Measurements from ENCODE around the gene MMS19.
"Not testable (repeated sequence)": the region's sequence is repeated elsewhere in the genome, so short reads cannot be mapped to it uniquely, and the experiment has no call there.

Gene MMS19

DNA sequence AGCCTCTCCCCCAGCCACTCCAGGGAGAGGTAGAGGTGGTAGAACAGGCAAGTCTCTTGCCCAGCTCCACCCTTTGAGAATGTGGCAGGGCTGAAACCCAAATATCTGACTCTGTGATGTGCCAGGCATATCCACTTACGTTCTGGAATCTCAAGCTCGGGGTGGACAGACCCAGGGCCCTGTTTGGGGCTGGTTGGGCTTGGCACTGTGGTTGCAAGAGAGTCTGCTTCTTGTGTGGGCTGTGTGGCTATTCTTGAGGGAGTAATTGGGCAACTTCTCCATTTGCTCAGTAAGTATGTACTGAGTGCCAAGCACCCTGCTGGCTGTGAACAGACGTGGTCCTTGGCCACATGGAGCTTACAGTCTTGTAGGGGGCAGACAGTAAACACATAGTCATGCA lies 5.2 kb upstream of the MMS19 start:
- no peak for DNase-seq (ENCODE audit: low spot score)

DNA sequence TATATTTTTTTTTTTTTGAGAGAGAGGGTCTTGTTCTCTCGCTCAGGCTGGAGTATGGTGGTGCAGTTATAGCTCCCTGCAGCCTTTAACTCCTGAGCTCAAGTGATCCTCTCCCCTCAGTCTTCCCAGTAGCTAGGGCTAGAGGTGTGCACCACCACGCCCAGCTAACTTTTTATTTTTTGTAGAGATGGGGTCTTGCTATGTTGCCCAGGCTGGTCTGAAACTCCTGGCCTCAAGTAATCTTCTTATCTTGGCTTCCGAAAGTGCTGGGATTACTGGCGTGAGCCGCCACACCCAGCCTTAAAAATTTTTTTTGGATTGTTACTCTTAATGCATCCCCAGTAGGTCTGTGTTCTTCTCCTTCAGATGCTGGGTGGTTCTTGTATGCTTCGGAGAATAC lies 4.7 kb upstream of the MMS19 start:
- no peak for DNase-seq (ENCODE audit: low spot score)

GRCh38 chr10:97500297-97500575 lies 2.0 kb upstream of the MMS19 start:
- DNase-seq (ENCODE audit: low spot score) = no peak

GRCh38 chr10:97499561-97500296 lies 1.5 kb upstream of the MMS19 start:
- peak; percentile 63 for DNase-seq (ENCODE audit: low spot score)

DNA sequence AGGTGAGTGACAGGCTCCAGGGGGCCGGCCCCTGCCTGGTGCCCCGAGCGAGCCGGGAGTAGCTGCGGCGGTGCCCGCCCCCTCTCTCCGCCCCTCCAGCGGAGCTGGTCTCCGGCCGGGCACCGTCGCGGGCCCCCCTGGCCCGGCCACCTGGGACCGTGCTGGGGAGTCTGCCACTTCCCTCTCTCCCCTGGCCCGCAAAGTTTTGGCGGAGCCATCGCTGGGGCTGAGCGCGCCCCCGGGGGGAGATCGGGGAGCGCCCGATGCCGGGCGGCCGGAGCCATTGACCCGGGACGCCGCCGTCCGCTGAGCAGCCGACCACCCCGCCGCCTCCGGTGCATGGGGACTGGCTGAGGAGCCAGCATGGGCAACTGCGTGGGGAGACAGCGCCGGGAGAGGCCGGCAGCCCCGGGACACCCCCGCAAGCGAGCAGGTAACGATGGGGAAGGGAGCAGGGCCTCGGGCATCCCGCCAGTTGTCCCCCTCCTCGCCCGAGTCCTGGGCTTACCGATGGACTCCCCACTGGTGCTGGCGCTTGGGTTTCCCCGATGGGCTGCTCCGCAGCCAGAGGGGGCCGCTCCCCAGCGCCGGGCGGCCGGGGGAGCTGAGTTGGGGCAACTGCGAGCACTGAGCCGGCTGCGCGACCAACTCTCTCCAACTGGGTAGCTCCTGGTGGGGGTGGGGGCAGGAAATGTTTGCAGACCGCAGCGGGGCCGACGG lies 779 bp upstream of the MMS19 start, which contains the start of gene UBTD1:
UBTD1 (plus strand) TSS at position 84 of the 720 bp plus-strand sequence; CDS start at position 364, 280 bp downstream.
- DNase-seq (ENCODE audit: low spot score) = no peak

- peak; percentile 89 for DNase-seq (ENCODE audit: low spot score)
Measured at GRCh38 chr10:97497572-97498075, 598 bp downstream of the MMS19 start.

GRCh38 chr10:97494863-97495506 lies 3.2 kb downstream of the MMS19 start:
- no peak for DNase-seq (ENCODE audit: low spot score)

DNA sequence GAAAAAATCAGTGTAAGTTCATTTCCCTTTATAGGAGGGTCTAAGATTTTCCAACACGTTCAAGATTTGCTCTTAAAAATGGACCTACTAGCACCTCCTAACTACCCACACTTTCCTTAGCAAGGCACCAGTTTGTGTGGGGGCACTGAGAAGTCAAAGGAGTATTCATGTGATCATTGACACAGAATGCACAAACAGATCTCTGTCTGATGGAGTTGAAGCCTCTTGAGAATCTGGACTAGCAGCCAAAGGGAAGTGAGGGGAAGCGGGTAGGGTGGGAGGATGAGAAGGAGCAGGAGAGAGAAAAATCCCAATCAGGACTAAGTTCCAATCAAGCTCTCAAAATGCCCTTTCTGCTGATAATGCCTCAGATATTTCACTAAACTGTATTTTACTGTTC lies 4.1 kb downstream of the MMS19 start:
- peak; percentile 85 for DNase-seq (ENCODE audit: low spot score)

GRCh38 chr10:97490592-97490991 lies 7.6 kb downstream of the MMS19 start:
- peak; percentile 72 for DNase-seq (ENCODE audit: low spot score)

DNA sequence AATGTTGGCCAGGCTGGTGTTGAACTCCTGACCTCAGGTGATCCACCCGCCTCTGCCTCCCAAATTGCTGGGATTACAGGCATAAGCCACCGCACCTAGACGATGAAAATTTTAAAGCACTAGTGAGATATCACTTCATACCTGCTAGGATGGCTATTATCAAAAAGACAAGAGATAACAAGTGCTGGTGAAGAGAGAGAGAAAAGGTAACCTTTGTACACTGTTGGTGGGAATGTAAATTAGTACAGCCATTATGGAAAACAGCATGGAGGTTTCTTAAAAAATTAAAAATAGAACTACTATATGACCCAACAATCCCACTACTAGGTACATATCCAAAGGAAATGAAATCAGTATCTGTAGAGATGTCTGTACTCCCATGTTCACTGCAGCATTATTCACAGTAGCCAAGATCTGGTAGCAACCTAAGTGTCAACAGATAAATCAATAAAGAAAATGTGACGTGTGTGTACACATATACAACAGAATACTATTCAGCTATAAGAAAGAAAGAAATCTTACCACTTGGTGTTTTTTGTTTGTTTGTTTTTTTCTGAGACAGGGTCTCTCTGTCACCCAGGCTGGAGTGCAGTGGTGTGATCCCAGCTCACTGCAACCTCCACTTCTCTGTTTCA lies 12.5 kb downstream of the MMS19 start:
- DNase-seq (ENCODE audit: low spot score) = no peak

DNA sequence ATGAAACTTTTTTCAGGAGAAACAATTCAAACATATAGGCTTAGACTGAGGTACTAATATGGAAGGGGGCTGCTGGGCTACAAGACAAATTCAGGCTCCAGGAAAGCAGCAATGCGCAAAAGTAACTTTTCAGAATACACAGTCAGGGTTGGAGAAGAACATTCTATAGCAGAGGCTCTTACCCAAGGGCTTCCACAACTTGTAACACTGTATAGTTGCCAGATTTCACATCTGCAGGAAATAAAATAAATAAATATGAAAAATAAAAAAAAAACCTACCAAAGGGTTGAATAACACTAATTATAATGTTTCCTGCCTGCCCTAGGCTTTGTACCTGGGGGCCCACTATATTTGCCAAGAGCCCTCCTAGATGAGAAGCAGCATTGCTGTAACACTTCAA lies 14.3 kb downstream of the MMS19 start:
- no peak for DNase-seq (ENCODE audit: low spot score)

DNA sequence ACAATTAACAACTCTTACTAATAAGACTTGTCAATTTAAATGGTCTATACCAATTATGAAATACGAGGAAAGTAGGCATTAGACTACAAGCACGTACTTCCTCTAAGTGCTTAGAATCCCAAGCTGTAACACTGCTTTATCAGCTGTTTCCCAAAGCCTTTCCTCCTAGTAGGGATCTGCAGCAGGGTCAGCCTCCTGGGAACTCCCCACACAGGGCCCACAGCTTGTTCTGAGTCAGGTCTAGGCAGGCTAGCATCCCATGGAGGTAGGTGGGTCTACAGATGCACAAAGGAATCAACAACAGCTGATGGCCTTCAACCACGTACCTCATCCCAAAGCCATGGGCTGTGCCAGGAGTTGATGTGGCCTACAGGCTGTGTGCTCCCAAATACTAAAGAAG lies 14.7 kb downstream of the MMS19 start:
- no peak for DNase-seq (ENCODE audit: low spot score)

GRCh38 chr10:97482381-97482780 lies 15.8 kb downstream of the MMS19 start:
- no peak for DNase-seq (ENCODE audit: low spot score)

- no peak for DNase-seq (ENCODE audit: low spot score)
Measured at GRCh38 chr10:97481071-97481470, 17.2 kb downstream of the MMS19 start.

DNA sequence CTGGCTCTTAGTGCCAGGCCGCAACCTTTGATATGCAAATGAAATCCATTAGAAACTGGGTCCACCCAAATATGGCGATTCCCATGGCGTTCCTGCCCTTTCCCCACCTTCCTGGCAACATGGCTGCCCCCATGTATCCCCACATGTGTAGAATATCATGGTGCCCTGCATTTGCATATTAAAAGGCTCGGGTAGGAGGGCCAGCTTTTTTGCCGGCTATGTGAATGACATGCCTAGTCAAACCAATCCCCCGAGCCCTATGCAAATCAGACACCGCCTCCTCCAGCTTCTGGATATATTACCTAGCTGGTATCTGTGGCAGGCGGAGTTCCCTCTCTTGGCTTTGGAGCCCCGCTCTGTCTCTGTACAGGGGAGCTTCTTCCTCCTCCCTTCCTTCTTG lies 18.3 kb downstream of the MMS19 start:
- no peak for DNase-seq (ENCODE audit: low spot score)

GRCh38 chr10:97479410-97479809 lies 18.8 kb downstream of the MMS19 start:
- DNase-seq (ENCODE audit: low spot score) = not testable (repeated sequence)

- DNase-seq (ENCODE audit: low spot score) = peak; percentile 43
Measured at GRCh38 chr10:97475936-97476594, 22.2 kb downstream of the MMS19 start.

- no peak for DNase-seq (ENCODE audit: low spot score)
Measured at GRCh38 chr10:97474918-97475317, 23.3 kb downstream of the MMS19 start.

- not testable (repeated sequence) for DNase-seq (ENCODE audit: low spot score)
Measured at GRCh38 chr10:97468781-97469180, 29.4 kb downstream of the MMS19 start.

- DNase-seq (ENCODE audit: low spot score) = no peak
Measured at GRCh38 chr10:97468162-97468561, 30.1 kb downstream of the MMS19 start.

DNA sequence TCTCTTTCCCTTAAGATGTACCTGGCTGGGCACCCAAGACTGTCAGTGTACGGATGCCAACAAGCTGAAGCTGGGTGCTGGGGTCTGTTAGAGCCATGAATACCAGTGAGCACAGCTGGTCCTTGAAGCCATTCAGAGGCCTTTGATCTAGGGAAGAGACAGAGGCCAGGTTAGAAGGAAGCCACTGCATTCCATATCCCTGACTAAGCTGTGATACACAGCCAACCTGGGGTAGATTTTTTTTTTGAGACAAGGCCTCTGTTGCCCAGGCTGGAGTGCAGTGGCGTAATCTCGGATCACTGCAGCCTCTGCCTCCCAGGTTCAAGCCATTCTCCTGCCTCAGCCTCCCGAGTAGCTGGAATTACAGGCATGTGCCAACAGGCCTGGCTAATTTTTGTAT lies 31.5 kb downstream of the MMS19 start:
- DNase-seq (ENCODE audit: low spot score) = no peak

DNA sequence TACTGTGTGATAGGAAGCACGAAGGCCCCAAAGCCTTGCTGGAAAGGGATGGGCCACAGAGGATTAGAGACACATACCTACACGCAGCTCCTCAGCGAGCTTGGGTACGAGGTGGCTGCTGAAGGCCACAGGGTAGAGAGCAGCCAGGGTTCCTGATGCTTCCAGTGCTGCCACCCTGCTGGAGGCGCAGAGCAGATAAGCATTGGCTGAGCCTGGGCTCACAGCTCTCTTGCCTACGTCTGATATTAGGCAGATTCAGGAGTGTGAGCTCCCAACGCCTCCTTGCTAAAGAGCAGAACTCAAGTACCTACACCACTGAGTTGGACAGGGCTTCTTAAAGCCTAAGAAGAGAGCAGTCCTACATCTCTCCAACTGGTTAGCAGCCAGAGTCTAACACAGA lies 32.2 kb downstream of the MMS19 start:
- no peak for DNase-seq (ENCODE audit: low spot score)

Measured in Ammon's horn (tissue), 1 donor.